ENCODE results near the gene MXD1. TPM values are rescaled to one million over a fixed set of nuclear protein-coding genes. Genes with fewer than 3 reads are reported as not detected.

The MXD1 gene
- total RNA-seq, 1 experiment from 2014 or later = 3.7 TPM

DNA sequence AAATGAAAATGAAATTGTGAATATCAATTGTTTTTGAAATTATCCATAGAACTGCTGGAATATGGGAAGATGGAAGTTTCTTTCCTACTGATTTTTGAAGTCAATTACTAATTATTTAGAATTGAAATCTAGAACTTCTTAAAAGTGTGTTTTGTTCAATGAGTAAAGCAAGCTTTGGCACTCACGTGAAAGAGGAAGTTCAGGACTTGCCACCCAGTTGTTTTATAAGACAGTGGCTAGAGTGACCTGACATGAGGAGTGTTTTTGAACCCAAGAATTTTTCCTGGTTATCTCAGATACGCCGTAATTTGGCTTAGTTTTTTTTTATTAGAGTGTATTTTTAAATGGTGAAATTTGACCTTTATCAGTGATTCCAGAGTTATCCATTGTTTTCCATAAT is 3.5 kb downstream of the MXD1 start:
- WGBS (ENCODE audit: extremely low coverage, insufficient read length, low lambda C conversion rate) = no CpG with 5 or more reads among the region's 3 CpGs
- H3K4me2 ChIP-seq (ENCODE audit: insufficient read depth, insufficient read length, low read length) = no peak overlapping the region

More for the DNA sequence above, 3.5 kb downstream of the MXD1 start:
- Histone ChIP-seq H3K4me1 (ENCODE audit: insufficient read depth, low read length) (no peaks in the 10 kb centered on the region), H3K56ac (ENCODE audit: insufficient read length, low read depth, low read length) (no peak overlapping the region), H2AFZ (ENCODE audit: low read length) (no peak overlapping the region), H3K4ac (ENCODE audit: low read depth, low read length) (no peak overlapping the region), H3T11ph (ENCODE audit: low read length) (no peak overlapping the region), H4K5ac (ENCODE audit: insufficient read length, low read depth, low read length) (no peak overlapping the region), H2BK5ac (ENCODE audit: insufficient read length, low read length) (no peak overlapping the region), H2AK5ac (ENCODE audit: insufficient read length, low read length) (no peak overlapping the region), H4K8ac (replicated peaks; ENCODE audit: insufficient read length, low read depth, low read length) (no peak overlapping the region), H3K27ac (ENCODE audit: insufficient read length, low read depth, low read length) (no peak overlapping the region), H3K14ac (ENCODE audit: insufficient read depth, low read length) (no peak overlapping the region), H2BK120ac (ENCODE audit: low read depth, low read length, poor library complexity, severe bottlenecking) (no peak overlapping the region), H3K79me2 (ENCODE audit: insufficient read depth, low read length) (no peaks in the 10 kb centered on the region), H3K79me1 (ENCODE audit: insufficient read depth, low read depth, low read length, poor library complexity, severe bottlenecking) (no peaks in the 10 kb centered on the region), H2BK20ac (ENCODE audit: low read depth, low read length, poor library complexity, severe bottlenecking) (no peak overlapping the region), H3K9me3 (ENCODE audit: control insufficient read depth, low read depth, low read length) (no peaks in the 10 kb centered on the region), H4K91ac (ENCODE audit: insufficient read length, low read depth, low read length) (no peak overlapping the region), H3K23ac (ENCODE audit: insufficient read length, low read depth, low read length) (no peak overlapping the region), H3K23me2 (ENCODE audit: insufficient read length, low read depth, low read length, poor library complexity, severe bottlenecking) (peaks cover 3% of the 10 kb centered on the region), H4K20me1 (ENCODE audit: control insufficient read depth, insufficient read depth, insufficient read length) (no peaks in the 10 kb centered on the region), H2BK12ac (ENCODE audit: insufficient read length, low read depth, low read length) (no peak overlapping the region), H3K18ac (ENCODE audit: insufficient read length, low read depth, low read length) (no peak overlapping the region), H3K9ac (ENCODE audit: extremely low read depth, insufficient read length, low read length) (no peak overlapping the region), H2BK15ac (ENCODE audit: low read depth, low read length) (no peak overlapping the region), H3K27me3 (ENCODE audit: insufficient read depth, low read length) (no peaks in the 10 kb centered on the region)
- H3K27ac Mint-ChIP-seq = no peak overlapping the region
- H3K4me3 Mint-ChIP-seq = no peak overlapping the region
- H3K27me3 Mint-ChIP-seq (ENCODE audit: low read depth) = no peaks in the 10 kb centered on the region; the same call in 1 of the 2 replicates
- H3K36me3 Mint-ChIP-seq (ENCODE audit: insufficient read depth in 1 of 3, low read depth in 3 of 3) = peaks cover 0 to 3% (median 0%) of the 10 kb centered on the region in 3 experiments; a peak in 1 of 7 replicates
- no peaks in the 10 kb centered on the region for H3K9me3 Mint-ChIP-seq
- no peak for DNase-seq
- TF ChIP-seq, protein P1, sequence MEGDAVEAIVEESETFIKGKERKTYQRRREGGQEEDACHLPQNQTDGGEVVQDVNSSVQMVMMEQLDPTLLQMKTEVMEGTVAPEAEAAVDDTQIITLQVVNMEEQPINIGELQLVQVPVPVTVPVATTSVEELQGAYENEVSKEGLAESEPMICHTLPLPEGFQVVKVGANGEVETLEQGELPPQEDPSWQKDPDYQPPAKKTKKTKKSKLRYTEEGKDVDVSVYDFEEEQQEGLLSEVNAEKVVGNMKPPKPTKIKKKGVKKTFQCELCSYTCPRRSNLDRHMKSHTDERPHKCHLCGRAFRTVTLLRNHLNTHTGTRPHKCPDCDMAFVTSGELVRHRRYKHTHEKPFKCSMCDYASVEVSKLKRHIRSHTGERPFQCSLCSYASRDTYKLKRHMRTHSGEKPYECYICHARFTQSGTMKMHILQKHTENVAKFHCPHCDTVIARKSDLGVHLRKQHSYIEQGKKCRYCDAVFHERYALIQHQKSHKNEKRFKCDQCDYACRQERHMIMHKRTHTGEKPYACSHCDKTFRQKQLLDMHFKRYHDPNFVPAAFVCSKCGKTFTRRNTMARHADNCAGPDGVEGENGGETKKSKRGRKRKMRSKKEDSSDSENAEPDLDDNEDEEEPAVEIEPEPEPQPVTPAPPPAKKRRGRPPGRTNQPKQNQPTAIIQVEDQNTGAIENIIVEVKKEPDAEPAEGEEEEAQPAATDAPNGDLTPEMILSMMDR (conservative IDR thresholded peaks at IDR 0.05) = no peak
- H3K4me1 Mint-ChIP-seq = peaks cover 8 to 10% of the 10 kb centered on the region in 2 experiments; a peak in 3 of 4 replicates

Data from H9 (cell line).